Activated naive CD4-positive, alpha-beta T cell treated with anti-CD3 and anti-CD28 coated beads, Interleukin-2, amount 10 ng/mL, durations not matched to agents 5 hours and 36 hours (primary cell): ENCODE results near the gene CCZ1B. TPM values are rescaled to one million over a fixed set of nuclear protein-coding genes. Genes with fewer than 3 reads are reported as not detected.

Source experiments
- total RNA-seq, 2 experiments: library from RNA; stranded (reverse); gene quantifications; one replicate each; pipeline ENCODE4 v1.2.3, GENCODE V29; 2021

The CCZ1B gene
- 10 to 100 TPM; 68.4 to 78.8 TPM for total RNA-seq

DNA sequence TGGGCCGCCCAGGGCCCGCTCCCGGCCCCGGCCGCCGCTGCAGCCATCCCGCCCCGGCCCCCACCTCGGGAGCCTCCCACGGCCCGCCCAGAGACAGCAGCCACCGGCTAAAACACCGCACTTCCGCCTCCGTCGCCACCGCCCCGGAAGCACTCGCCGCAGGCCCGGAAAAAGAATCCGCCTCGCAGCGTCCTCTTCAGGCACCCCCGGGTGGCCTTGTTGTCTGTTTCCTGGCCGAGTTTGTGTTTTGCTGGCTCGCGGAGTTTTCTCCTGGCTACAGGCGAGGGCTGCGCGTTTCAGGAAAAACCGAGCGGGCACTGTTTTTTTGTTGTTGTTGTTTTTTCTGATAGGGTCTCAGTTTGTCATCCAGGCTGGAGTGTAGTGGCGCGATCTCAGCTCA, at the start of gene CCZ1B:
Gene CCZ1B, minus strand, starts transcription at position 125 of the 400 bp plus-strand sequence. Its CDS starts 78 bp downstream, at position 47.

DNA sequence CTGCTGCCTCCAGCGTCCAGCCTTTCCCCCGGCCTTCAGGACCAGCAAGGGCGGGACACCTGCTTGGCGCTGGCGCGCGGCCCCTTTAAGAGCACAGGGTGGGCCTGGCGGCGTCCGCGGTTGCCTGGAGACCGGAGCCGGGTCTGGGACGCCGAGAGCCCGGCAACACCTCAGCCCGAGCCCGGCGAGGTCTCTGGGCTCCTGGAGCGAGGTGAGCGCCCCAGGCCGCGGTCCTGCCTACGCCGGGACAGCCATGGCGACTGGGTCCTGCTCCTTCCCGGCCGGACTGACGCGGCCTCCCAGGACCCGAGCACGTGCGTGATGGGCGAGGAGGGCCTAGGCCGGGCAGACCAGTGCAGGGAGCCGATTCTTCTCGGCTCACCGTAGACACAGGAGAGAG, 72.1 kb downstream of the CCZ1B start, which contains the start of gene RSPH10B2:
Gene RSPH10B2, plus strand, starts transcription at position 140 of the 400 bp plus-strand sequence. CDS start 3,575 bp downstream, outside the sequence.

Other genes with a start within 250 kb of the CCZ1B start
- 10 to 100 TPM; 33.6 to 36.8 TPM for gene ZDHHC4, start 248.8 kb downstream of the CCZ1B start, total RNA-seq
- gene INTS15, start 236.3 kb downstream of the CCZ1B start, total RNA-seq: 10 to 100 TPM; 38.6 to 41.1 TPM
- gene ZNF853, start 210.7 kb downstream of the CCZ1B start, total RNA-seq: under 1 TPM; 0.60 to 0.81 TPM
- 10 to 100 TPM; 29.8 to 34.0 TPM for gene ZNF316, start 189.0 kb downstream of the CCZ1B start, total RNA-seq
- 10 to 100 TPM; 28.9 to 29.6 TPM for gene ZNF12, start 119.3 kb downstream of the CCZ1B start, total RNA-seq
- gene RSPH10B2, start 72.2 kb downstream of the CCZ1B start, total RNA-seq: not detected